Gastrocnemius medialis (tissue), 4 donors: ENCODE results near the gene CD248.

Experiments used
- POLR2A ChIP-seq, 2 donors: fragments of 450-650 bp; IDR thresholded peaks; one replicate each; pipeline ENCODE4 v1.6.1; 2017; ENCODE audit warnings: antibody characterized with exemption in 2 of 2, mild to moderate bottlenecking in 2 of 2, moderate library complexity in 2 of 2
- TF ChIP-seq, protein P1 (sequence below), 5 experiments: fragments of 450-650 bp in 3 of 5; fragments of 200-600 bp in 2 of 5; sonication (generic) in 2 of 5; IDR thresholded peaks in 4 of 5; conservative IDR thresholded peaks in 1 of 5; 1 replicate in 4 of 5; 2 replicates in 1 of 5; pipeline ENCODE4 v1.5.1; 2016 to 2019; ENCODE audit warnings: antibody characterized with exemption in 5 of 5, mild to moderate bottlenecking in 3 of 5, moderate library complexity in 3 of 5

DNA sequence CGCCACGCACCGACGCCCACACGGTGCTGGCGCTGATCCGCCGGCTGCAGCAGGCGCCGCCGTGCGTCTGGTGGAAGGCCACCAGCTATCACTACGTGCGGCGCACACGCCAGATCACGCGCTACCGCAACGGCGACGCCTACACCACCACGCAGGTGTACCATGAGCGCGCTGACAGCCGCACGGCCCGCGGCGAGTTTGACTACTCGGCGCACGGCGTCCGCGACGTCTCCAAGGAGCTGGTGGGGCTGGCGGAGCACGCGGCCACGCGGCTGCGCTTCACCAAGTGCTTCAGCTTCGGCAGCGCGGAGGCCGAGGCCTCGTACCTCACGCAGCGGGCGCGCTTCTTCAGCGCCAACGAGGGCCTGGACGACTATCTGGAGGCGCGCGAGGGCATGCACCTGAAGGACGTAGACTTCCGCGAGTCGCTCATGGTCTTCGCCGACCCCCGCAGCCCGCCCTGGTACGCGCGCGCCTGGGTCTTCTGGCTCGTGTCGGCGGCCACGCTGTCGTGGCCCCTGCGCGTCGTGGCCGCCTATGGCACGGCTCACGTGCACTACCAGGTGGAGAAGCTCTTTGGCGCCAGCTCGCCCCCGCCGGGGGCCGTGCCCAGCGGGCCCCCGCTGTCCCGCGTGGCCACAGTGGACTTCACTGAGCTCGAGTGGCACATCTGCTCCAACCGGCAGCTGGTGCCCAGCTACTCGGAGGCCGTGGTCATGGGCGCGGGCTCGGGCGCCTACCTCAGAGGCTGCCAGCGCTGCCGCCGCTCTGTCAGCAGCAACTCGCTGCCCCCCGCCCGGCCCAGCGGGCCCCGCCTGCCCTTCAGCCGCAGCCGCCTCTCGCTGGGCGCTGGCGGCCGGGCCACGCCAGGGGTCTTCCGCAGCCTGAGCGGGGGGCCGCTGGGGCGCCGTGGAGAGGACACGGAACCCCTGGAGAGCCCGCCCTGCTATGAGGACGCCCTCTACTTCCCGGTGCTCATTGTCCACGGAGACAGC is 21.9 kb downstream of the CD248 start:
- no peak for TF ChIP-seq POLR2A (IDR thresholded peaks at IDR 0.05)
- TF ChIP-seq, protein P1, sequence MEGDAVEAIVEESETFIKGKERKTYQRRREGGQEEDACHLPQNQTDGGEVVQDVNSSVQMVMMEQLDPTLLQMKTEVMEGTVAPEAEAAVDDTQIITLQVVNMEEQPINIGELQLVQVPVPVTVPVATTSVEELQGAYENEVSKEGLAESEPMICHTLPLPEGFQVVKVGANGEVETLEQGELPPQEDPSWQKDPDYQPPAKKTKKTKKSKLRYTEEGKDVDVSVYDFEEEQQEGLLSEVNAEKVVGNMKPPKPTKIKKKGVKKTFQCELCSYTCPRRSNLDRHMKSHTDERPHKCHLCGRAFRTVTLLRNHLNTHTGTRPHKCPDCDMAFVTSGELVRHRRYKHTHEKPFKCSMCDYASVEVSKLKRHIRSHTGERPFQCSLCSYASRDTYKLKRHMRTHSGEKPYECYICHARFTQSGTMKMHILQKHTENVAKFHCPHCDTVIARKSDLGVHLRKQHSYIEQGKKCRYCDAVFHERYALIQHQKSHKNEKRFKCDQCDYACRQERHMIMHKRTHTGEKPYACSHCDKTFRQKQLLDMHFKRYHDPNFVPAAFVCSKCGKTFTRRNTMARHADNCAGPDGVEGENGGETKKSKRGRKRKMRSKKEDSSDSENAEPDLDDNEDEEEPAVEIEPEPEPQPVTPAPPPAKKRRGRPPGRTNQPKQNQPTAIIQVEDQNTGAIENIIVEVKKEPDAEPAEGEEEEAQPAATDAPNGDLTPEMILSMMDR (IDR thresholded peaks at IDR 0.05 in 4 of 5, conservative IDR thresholded peaks at IDR 0.05 in 1 of 5) = no peak
